GM23248 (cell line): ENCODE results near the gene CTNND2.

Source experiments
- EZH2 ChIP-seq: fragments of 200-600 bp; sonication (generic); IDR thresholded peaks from 2 replicates; pipeline ENCODE4 v1.6.1; 2018; ENCODE audit warnings: antibody characterized with exemption, mild to moderate bottlenecking; ENCODE audit not compliant: insufficient read depth, poor library complexity, severe bottlenecking
- EZH2phosphoT487 ChIP-seq: fragments of 200-600 bp; sonication (generic); IDR thresholded peaks from 2 replicates; pipeline ENCODE4 v1.6.1; 2018; ENCODE audit warnings: antibody characterized with exemption, moderate library complexity, mild to moderate bottlenecking, low read depth; ENCODE audit not compliant: insufficient read depth

- TF ChIP-seq EZH2 (no peak), EZH2phosphoT487 (no peak)
These were observed 340.4 kb downstream of the CTNND2 start for GRCh38 chr5:11563822-11564221.
